Stimulated activated CD4-positive, alpha-beta T cell treated with anti-CD3 and anti-CD28 coated beads, Interleukin-4, amount 100 ng/mL, for 24 hours (primary cell): ENCODE data around the gene BSND.

Experiments used
- DNase-seq: peaks from one replicate; pipeline ENCODE4 v3.0.0-alpha.2; 2020

Gene BSND

DNA sequence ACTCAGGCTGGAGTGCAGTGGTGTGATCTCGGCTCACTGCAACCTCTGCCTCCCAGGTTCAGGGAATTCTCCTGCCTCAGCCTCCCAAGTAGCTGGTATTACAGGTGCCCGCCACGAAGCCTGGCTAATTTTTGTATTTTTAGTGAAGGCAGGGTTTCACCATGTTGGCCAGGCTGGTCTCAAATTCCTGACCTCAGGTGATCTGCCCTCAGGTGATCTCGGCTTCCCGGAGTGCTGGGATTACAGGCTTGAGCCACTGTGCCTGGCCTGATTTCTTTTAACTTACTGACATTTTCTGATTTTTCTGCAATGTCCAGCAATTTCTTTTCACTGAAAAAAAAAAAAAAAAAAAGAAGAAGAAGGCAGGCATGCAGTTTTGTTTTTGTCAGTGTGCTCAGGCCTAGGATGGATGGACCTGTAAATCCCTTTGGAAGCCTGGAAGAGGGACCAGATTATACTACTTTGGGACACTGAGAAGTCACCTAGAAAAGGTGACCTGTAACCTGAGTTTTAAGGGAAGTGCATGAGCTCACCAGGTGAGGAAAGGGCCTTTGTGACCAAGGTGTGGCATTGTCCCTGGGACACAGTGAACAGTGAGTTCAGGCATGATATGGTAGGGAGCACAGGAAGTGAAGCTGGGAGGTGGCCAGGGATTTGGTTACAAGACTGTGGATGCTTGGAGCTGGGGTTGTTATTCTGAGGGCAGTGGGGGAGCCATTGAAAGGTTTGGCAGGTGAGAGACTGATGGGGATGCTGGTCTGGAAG is 21.0 kb upstream of the BSND start:
- no peak for DNase-seq

DNA sequence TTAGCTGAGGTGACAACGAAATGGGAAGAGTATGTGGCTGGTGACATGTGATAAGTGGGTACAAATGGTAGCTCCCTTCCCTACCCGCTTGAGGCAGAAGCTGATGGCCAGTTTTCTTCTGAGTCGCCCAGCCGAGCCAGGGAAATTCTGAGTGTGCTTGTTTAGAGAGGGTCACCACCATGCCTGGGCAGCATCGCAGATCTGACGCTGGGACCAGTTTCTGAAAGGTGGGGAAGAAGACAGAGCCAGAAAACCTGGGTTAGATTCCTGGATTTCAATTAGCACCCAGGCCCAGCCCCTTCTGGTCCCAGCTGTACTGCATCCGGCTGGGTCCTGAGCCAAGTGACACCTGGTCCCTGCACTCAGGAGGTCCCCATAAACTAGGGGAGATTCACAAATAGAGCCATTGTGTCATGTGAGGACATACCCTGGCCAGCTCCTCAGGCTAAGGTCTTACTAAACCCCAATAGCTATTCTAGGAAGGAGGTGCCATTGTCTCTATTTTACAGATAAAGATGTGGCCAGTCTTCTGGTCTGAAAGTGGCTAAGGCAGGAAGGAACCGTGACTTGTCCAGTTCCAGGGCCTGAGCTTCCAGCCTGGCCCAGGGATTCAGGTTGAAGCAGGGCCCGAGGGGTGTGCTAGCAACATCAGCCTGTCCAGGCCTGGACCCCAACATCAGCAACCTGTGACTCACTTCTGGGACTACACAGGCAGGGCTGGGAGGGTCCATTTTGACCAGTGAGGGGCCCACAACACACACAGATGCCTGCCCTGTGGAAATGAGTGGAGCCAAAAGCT is 20.0 kb upstream of the BSND start:
- DNase-seq: no peak

DNA sequence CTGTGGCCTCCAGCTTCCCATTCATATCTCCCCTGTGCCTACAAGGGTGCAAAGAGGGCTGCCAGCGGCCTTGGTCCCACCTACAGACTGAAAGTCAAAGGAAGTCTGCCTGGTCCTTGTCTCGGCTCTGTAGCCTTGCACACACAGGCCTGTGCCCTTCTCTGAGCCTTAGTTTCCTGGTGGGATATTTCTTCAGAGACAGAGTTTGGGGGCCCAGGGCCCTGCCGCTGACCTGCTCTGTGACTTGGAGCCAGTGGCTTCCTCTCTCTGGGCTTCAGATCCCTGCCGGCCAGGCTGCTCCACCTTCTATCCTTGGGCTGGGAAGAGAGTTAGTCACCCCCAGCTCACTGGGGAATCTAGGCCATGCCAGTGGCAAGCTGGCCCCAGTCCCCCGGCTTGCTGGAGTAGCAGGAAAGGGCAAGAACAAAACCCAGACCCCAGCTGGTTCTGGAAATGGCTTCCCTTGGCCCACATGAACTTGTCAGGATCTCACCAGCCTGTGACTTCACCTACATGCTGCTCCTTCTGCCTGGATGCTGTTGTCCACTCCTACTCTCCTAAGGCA is 19.3 kb upstream of the BSND start:
- no peak for DNase-seq

DNA sequence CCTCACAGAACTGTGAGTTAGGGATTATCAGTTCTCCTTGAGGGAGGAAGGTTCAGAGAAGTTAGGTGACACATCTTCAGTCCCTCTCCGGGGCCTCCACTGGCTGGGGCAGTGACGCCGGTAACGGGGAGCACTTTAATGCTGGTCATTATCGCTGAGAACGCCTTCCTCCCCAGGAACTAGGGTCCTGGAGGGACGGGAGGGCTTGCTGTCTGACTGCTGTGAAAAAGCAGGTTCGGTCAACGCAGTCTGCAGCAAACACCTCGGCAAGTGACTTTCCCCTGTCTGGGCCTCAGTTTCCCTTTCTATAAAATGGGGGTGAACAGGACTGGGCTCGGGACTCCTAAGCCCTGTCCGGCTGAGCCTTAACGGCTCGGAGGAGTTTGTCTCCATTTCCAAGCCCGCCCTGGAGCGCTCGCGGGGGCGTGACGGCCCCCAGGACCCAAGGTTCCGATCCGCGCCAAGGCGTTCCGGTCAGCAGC is 18.6 kb upstream of the BSND start:
- no peak for DNase-seq

DNA sequence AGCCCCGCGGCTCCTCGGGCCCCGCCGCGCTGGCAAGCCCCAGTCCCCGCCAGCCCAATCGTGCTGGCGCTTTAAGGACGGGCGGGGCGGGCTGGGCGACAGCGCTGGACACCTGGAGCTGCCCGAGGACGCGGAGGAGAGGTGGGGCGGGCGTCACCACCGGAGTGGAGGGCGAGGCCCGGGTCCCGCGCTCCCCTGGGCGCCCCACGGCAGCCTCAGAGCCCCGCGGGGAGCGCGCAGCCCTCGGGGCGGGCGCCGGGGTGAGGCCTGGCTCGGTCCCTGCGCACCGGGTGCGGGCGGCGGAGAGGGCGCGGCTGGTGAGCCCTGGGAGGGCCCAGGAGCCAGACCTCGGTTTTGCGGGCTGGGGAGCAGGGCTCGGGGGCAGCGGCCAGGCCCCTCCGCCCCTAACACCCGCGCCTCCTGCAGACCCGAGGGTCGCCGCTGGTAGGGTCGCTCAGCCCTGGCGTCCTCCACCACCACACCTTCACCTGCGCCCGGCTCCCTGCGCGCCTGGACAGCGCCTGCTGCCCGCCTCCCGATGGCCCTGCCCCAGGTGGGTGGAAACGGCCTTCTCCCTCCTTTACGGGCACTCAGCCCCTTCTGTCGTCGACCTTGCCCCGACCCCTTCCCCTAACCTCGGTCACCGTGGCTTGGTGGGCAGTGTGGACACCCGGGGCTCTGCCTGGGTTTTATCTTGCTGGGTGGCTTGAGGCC is 18.0 kb upstream of the BSND start, which contains the start of gene TMEM61:
Gene TMEM61 (plus strand): TSS at position 101 of the 714 bp plus-strand sequence. CDS start 438 bp downstream, at position 539.
- DNase-seq: no peak

DNA sequence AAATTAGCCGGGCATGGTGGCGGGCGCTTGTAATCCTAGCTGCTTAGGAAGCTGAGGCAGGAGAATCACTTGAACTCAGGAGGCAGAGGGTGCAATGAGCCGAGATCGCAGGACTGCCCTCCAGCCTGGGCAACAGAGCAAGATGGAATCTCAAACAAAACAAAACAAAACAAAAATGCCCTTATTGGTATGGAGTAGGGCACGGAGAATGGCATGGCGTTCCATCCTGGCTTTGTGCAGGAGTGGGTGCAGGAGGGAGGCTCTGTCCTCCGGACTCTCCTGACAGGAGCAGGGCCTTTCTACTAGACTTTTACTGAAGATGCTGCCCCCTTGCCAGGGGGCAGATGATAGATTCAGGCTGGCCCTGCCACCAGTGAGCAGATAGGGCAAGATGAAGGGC is 17.3 kb upstream of the BSND start:
- no peak for DNase-seq

DNA sequence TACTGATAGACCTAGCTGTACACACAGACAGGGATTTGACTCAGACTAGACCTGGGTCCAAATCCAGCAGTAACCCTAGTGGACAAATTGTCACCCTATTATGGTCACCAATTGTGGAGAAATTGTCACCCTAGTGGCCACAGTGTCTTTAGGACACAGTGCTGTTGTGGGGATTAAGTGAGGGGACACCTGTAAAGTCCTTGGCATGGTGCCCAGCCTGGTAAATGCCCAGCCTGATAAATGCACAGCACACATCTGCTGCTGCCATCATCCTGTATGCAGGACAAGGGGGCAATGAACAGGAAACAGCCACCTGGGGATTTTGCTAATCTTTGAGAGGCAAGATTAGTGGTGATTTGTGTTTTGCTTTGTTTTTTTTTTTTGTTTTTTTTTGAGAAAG is 16.0 kb upstream of the BSND start:
- no peak for DNase-seq

DNA sequence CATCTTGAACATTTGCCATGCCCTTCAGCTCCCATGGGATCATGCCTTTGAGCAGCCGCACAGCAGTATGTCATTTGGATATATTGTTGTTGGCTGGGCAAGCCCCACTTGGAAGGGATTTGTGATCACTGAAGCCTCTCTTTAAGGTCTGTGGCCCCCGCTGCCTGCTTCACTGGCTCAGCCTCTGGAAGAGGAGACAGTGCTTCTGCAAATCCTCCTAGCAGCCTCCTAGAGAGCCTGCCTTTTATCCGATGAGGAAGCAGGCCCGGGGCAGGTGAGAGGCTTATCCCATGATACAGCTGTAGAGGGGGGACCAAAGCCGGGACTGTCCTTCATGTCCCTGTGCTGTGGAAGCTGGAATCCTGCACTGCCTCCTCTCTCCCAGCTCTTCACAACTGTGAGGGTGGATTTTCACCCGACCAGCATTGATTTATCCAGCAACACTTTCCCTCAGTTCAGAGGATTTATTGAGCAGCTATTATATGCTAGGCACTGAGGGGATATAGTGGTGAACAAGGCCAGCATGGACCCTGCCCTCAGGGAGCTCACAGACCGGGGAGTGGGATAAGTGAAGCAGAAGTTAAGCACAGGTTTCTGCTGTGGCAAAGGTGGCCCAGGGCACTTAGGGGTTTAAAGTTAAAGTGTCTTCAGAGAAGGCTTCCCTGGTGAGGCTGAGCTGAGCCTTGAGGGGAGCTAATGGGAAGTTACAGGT is 14.4 kb upstream of the BSND start:
- DNase-seq: no peak

DNA sequence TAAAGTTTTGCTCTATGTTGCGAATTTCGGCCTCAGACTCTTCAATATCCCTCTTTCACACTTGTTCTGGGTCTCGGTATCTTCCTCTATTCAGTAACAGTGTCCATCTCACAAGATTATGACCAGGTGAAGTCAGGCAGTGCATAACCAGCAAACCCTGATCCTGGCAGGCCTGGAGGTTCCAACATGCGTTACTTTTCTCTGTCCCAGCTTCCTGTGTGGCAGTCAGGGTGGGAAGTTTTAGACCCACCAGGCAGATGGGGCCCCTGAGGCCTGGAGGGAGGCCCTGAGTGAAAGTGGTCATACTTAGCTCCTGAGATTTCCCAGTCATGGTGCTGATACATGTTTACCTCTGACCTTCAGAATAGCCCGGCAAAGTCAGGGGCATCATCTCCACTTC is 13.2 kb upstream of the BSND start:
- no peak for DNase-seq

DNA sequence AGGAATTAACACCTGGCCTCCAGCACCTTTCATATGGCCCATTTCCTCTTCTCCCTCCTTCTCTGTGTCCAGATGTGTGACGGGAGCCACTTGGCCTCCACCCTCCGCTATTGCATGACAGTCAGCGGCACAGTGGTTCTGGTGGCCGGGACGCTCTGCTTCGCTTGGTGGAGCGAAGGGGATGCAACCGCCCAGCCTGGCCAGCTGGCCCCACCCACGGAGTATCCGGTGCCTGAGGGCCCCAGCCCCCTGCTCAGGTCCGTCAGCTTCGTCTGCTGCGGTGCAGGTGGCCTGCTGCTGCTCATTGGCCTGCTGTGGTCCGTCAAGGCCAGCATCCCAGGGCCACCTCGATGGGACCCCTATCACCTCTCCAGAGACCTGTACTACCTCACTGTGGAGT is 12.7 kb upstream of the BSND start:
- DNase-seq: no peak

DNA sequence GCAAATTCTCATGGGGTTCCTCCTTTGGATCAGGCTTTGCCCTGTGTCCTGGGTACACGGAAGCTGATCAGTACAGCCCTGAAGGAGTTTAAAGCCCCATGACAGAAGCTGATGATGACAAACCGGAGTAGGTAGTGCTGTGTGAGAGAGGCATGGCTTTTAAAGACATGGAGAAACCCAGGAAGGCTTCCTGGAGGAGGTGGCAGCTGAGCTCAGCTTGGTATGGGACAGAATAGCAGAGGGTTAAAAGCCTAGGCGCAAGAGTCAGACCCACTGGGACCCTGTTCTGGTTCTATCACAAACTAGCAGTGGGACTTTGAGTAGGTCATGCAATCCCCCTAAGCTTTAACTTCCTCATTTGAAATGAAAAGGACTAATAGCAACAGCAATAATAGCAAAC is 12.2 kb upstream of the BSND start:
- no peak for DNase-seq

DNA sequence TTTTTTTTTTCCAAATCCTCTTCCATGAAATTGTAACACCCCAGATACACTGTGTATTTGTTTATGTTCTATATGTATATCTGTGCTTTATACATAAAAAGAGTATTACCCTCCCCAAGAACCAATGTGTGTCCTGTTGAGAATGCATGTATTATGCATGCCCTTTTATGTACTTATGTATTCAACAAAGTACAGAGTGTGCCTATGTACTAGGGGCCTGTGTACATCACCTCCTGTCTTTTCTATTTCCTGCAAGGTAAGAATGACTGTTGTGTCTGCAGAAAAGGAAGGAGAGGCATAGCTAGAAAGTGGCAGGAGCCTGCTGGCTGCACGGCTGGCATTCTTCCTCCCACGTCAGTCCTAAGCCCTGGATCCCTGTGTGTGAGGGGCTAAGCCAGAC is 11.3 kb upstream of the BSND start:
- no peak for DNase-seq

DNA sequence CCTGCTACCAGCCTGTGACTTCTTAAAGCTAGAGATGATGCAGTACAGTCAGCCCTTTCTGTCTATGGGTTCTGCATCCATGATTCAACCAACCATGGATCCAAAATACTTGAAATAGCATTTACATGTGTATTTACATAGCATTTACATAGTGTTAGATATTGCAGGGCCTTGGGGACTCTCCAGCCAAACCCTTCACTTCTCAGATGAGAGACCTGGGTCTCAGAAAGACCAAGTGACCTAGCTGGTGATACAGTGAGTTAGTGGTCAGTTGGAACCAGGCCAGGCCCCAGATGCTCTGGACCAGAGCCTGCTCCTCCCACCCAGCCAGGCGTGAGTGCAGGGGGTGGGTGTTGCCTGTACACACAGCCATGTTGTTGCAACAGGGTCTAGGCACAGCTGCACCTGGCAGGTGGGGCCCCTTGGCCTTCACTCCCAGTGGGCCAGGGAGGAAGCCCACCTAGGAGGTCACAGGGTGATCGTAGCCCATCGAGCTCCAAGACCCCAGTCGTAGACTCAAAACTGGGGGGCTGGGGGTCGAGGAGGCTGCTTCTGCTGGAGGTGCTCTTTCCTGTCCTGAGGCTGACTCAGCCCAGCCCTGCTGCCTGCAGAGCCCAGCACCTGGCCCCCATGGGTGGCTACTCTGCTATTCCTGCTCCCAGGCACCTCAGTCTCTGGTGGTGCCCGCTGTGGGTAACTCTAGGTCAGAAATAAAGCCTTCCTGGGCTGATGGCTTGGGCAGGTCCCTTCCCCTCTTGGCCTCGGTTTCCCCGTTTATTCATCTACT is 10.6 kb upstream of the BSND start:
- no peak for DNase-seq

DNA sequence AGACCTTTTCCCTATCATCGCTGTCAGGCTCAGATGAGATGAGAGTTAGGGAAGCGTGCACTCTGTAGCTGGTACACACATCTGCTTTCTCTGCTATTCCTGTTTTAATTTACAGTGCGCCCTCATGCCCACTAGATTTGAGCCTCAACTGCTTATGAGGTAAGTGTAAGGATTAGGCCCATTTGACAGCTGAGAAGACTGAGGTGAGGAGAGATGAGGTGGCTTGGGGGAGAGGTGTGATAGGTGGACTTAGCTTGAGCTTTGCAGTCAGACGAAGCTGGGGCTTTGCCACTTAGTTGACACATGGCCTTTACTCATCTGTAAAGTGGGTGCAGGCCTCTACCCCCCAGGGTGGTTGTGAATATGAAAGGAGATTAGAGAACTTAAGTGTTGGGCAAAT is 9.8 kb upstream of the BSND start:
- DNase-seq: no peak

DNA sequence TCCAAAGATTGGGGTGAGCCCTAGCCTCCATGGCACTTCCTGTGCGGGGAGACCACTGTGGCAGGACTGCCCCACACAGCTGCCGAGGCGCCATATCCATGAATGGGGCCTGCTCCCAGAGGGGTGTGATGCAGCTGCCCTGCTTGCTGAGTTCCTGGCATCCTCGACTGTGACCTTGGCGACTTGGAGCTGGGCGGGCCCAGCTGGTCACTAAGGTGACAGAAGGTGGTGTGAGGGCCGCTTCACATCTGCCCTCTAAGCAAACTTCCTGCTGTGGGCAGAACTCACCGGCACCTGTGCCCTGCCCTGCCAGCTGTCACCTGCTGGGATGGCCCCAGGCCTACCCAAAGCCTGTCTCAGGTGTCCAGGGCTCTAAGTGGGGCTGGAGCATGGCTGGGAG is 9.3 kb upstream of the BSND start:
- DNase-seq: no peak

DNA sequence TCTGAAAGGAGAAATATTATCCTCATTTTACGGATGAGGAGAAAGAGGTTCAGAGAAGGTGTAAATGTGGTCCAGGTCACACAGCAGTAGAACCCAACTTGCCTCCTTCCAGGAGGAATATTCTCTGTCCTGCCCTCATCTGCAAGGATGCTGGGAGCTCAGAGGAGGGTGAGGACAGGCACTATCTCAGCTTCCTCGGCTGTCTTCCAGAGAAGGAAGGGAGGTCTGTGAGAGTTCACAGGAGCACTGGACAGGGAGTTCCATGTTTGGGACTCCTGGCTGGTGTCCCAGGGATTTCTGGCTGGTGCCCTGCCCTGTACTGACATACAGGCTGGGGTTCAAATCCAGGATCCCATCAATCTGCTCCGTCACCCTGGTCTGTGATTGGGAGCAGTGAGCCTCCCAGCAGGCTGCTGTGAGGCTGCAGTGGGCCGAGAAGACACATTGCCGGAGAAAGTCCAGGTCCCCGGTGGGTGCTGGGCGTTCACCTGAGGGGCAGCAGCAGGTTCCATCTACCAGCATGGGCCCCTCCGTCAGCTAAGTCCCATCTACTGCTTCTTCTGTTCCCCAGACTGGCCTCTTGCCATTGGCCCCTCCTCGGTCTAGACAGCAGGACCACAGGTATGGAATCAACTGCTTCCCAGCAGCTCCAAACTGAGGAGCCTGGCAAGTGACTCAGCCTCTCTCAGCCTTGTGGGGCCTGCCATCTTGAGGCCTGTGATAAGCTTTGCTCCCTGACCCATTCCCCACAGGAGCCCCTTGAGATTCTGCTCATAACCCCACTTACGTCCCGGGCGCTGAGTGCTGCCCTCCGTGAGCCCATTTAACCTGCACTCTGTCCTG is 8.5 kb upstream of the BSND start:
- no peak for DNase-seq

DNA sequence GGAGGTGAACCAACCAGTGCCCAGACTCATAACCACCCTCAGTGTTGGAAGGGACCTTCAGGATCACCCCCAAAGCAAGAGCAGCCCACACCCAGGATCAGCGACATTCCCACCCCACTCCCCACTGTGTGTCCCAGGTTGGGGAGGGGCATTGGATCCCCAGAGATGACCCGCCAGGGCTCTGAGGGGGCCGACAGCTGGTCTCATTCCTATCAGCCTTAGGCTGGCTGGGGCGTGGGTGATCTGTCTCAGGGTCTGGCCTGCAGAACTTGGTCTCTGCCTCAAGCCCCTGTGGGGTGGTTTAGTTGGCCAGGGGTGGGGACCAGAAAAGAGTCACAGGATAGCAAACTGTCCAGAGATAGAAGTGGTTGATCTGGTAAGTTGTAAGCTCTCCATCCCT is 7.8 kb upstream of the BSND start:
- no peak for DNase-seq

DNA sequence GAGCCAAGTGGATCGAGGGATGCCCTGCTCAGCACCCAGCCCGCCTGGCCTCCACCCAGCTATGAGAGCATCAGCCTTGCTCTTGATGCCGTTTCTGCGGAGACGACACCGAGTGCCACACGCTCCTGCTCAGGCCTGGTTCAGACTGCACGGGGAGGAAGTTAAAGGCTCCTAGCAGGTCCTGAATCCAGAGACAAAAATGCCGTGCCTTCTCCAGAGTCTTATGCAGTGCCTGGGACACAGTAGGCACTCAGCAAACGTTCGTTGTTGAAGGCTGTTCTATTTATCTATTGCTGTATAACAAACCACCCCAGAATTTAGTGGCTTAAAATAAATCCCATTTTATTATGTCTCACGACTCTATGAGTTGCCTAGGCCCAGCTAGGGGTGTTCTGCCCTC is 6.8 kb upstream of the BSND start:
- DNase-seq: no peak

DNA sequence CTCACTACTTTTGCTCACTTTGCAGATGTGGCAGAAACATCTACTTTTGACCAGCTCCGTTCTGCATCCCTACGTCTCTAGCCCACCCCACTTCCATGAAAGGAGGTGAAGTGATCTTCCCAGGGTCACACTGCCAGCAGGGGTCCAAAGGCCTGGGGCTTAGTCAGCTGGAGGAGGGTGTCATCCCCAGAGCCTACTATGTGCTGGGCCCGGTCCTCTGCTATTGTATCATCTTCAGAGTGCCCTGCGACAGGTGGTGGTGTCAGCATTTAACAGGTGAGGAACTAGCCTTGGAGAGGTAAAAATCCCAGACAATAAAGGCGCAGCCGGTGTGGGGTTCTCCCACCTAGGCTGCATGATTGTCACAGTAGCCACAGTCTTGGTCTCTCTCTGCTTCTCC is 5.6 kb upstream of the BSND start:
- no peak for DNase-seq

DNA sequence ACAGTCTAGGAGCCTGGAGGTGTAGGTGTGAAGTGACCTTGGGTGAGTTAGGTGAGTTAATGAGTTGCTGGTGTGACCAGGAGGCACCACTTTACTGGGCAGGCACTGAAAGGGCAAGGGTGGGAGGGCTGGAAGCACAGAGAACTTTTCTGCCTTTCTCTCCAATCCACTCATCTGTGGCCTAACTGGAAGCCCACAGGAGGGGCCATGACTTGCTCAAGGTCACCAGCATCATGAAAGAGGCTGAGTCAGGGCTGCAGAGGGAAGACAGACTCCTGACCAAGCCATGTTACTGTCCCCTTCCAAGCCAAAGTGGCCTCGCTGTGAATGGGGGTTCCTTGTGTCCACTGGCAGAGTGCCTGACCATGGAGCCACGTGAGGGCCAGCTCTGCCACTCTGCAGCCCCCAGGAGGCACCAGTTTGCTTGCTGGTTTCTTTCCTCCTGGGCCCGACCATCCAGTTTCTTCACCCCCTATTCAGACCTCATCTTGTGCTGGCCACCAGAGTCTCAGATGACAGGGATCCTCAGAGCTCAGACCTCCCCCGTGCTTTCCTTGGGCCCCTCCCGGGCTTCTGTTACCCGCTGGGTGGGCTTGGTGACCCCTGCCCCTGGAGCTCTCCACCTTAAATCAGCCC is 4.3 kb upstream of the BSND start:
- DNase-seq: no peak
